Mammary epithelial cell (primary cell): ENCODE measurements around the gene PCNX2.

ENCODE experiments used
- CTCF ChIP-seq, 2 donors: IDR thresholded peaks in 1 of 2; conservative IDR thresholded peaks in 1 of 2; 2 replicates each; pipeline ENCODE4 v1.5.1; 2011 to 2012; ENCODE audit warnings: inconsistent platforms in 2 of 2, low read length in 2 of 2, mild to moderate bottlenecking in 2 of 2, control low read depth in 1 of 2, low read depth in 1 of 2; ENCODE audit not compliant: insufficient read depth in 1 of 2; ENCODE audit errors: extremely low read depth in 1 of 2
- EZH2 ChIP-seq: IDR thresholded peaks from 2 replicates; pipeline ENCODE4 v1.6.1; 2012; ENCODE audit warnings: low read length, inconsistent platforms, borderline replicate concordance

- TF ChIP-seq CTCF (conservative IDR thresholded peaks at IDR 0.05 in 1 of 2, IDR thresholded peaks at IDR 0.05 in 1 of 2; ENCODE audit: extremely low read depth in 1 of 2, insufficient read depth in 1 of 2, low read depth in 1 of 2, low read length in 2 of 2) (no peak), EZH2 (no peak)
These were observed 215.2 kb downstream of the PCNX2 start for GRCh38 chr1:233080286-233080685.
